GM19240 (cell line): ENCODE results near the gene PTPRG.
"Not testable (repeated sequence)": the region's sequence is repeated elsewhere in the genome, so short reads cannot be mapped to it uniquely, and the experiment has no call there.

ENCODE experiments used
- DNase-seq: peaks from one replicate; pipeline ENCODE4 v3.0.0; 2011; ENCODE audit warnings: low spot score; ENCODE audit not compliant: insufficient read length

The PTPRG gene

GRCh38 chr3:61750766-61751165 is 189.4 kb downstream of the PTPRG start:
- DNase-seq, result no peak

GRCh38 chr3:61758839-61759238 is 197.5 kb downstream of the PTPRG start:
- DNase-seq, result no peak

GRCh38 chr3:61760783-61761182 is 199.4 kb downstream of the PTPRG start:
- DNase-seq, result not testable (repeated sequence)

GRCh38 chr3:61761694-61762430 is 200.5 kb downstream of the PTPRG start:
- no peak for DNase-seq

- no peak for DNase-seq
Observed at GRCh38 chr3:61765157-61765876, 203.9 kb downstream of the PTPRG start.

- no peak for DNase-seq
Observed at GRCh38 chr3:61768284-61769037, 207.1 kb downstream of the PTPRG start.

- DNase-seq, result no peak
Observed at GRCh38 chr3:61769266-61769990, 208.1 kb downstream of the PTPRG start.

- no peak for DNase-seq
Observed at GRCh38 chr3:61771976-61772375, 210.6 kb downstream of the PTPRG start.

- no peak for DNase-seq
Observed at GRCh38 chr3:61772456-61772855, 211.1 kb downstream of the PTPRG start.

GRCh38 chr3:61774279-61774890 is 213.0 kb downstream of the PTPRG start:
- DNase-seq, result no peak

- no peak for DNase-seq
Observed at GRCh38 chr3:61776390-61776789, 215.0 kb downstream of the PTPRG start.

GRCh38 chr3:61777483-61777882 is 216.1 kb downstream of the PTPRG start:
- no peak for DNase-seq

GRCh38 chr3:61778095-61778494 is 216.7 kb downstream of the PTPRG start:
- DNase-seq, result no peak

GRCh38 chr3:61780016-61780415 is 218.6 kb downstream of the PTPRG start:
- no peak for DNase-seq

- no peak for DNase-seq
Observed at GRCh38 chr3:61780455-61781228, 219.3 kb downstream of the PTPRG start.

- DNase-seq, result no peak
Observed at GRCh38 chr3:61783993-61784718, 222.8 kb downstream of the PTPRG start.

GRCh38 chr3:61788623-61789507 is 227.5 kb downstream of the PTPRG start:
- no peak for DNase-seq

GRCh38 chr3:61789861-61790260 is 228.5 kb downstream of the PTPRG start:
- DNase-seq, result no peak

- DNase-seq, result no peak
Observed at GRCh38 chr3:61790411-61790810, 229.0 kb downstream of the PTPRG start.
